Activated T-cell treated with anti-CD3 and anti-CD28 coated beads, Interleukin-2, amount 50 U/mL, for 4 hours (primary cell): ENCODE results near the gene MLKL. TPM values are rescaled to one million over a fixed set of nuclear protein-coding genes. Genes with fewer than 3 reads are reported as not detected.

Experiments
- ATAC-seq, 2 donors: fragments of 200-7000 bp; cut with Tn5 transposase; one replicate each; pipeline ENCODE4 v1.10.0; 2021
- DNase-seq: peaks from one replicate; pipeline ENCODE4 v3.0.0-alpha.2; 2020
- H3K27me3 Mint-ChIP-seq: one replicate; pipeline ENCODE4 v1.8.0; 2021; ENCODE audit warnings: low read depth, mixed read lengths
- H3K36me3 Mint-ChIP-seq: one replicate; pipeline ENCODE4 v1.8.0; 2022; ENCODE audit warnings: mixed read lengths; ENCODE audit not compliant: insufficient read depth
- H3K4me1 Mint-ChIP-seq: one replicate; pipeline ENCODE4 v1.8.0; 2021; ENCODE audit warnings: low read depth, mixed read lengths
- H3K4me3 Mint-ChIP-seq: one replicate; pipeline ENCODE4 v1.8.0; 2021; ENCODE audit warnings: mild to moderate bottlenecking, moderate library complexity, mixed read lengths
- H3K9me3 Mint-ChIP-seq: one replicate; pipeline ENCODE4 v1.8.0; 2021; ENCODE audit warnings: mixed read lengths
- total RNA-seq, 3 donors: library from RNA; stranded (reverse); gene quantifications; one replicate each; pipeline ENCODE4 v1.2.1, GENCODE V29; 2021

Gene MLKL
- total RNA-seq = 10 to 100 TPM; 27.5 to 36.6 (median 30.9) TPM

DNA sequence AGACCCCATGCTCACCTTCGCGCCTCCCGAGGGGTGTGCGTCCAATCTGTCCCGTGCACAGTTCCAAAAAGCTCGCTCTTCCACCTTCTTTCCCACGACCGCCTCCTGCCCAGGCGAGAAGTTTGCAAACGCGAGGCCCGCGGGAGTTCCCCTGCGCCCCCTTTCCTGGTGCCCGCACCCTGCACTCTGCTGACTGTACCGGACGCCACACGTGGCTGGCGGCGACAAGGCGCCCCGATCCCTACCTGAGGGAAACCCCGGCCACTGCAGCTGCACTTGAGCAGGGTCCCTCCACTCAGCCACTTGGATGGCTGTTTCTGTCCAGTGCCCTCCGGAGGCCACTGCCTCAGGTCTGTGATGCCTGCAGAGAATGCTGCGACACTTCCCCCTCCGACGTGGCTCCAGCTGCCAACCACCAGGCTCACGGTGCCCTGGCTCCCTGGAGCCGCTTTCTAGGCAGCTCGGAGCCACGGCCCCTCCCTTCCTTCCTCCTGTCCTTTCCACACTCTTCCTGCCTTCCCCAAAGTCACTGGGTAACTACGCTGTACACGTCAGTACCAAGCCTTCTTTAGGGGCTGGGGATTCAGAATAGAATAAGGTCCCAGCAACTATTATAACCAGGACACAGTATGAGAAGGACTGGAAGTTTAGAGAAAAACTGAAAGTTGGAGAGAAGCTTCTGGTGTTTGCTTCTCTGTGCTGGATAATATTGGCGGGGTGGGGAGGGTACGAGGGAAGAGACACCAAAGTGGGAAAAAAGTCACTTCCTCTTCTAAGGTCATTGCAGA, at the start of gene MLKL:
Gene MLKL, minus strand, starts transcription at position 425 of the 788 bp plus-strand sequence. CDS start 5,105 bp downstream, outside the sequence.
- Mint-ChIP-seq H3K27me3 (no peaks in the 10 kb centered on the region), H3K9me3 (no peaks in the 10 kb centered on the region), H3K36me3 (peaks cover 4% of the 10 kb centered on the region), H3K4me1 (peaks cover 55% of the 10 kb centered on the region), H3K4me3 (peak within 1 kb of the TSS; percentile 98)
- peak; percentile 79 to 81 for ATAC-seq
- DNase-seq = peak; percentile 60

DNA sequence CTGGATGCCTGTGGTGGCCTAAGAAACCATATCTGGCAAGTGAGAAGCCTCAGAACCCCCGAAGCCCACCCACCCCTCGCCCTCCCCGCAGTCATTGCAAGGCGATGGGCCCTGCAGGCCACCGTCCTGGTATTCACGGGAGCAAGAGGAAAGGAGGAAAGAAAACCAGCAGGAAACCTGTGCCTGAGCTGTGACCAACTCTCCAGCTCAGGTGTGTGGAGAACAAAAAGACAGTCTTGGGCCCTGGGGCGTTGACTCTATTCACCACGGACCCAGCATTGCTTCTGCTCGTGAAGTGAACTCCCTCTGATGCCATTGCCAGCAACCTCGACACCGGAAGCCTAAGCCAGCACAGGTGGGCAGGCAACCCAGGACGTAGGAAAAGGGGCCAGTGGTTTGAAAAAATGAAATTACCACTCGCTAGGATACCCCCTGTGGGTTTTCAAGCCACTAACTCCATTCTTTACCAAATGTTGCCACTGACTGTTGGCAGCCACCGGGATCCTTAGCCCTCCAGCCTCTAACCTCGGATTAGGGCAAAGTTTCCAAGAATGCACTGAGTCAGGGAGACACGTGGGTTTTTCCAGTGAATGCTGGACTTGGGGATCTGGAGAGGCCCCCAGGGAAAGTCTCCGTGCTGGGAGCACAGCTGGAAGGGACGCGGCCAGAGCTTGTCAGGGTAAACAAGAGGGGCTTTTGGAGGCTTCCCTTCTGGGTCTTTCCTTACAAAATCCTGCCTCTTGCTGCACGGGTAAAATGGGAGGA, 48.8 kb upstream of the MLKL start:
- H3K36me3 Mint-ChIP-seq = no peaks in the 10 kb centered on the region
- H3K9me3 Mint-ChIP-seq = no peaks in the 10 kb centered on the region
- DNase-seq (no peak), ATAC-seq (no peak)
- H3K4me1 Mint-ChIP-seq = no peaks in the 10 kb centered on the region
- H3K27me3 Mint-ChIP-seq = peaks cover 8% of the 10 kb centered on the region
- H3K4me3 Mint-ChIP-seq = no peak overlapping the region

DNA sequence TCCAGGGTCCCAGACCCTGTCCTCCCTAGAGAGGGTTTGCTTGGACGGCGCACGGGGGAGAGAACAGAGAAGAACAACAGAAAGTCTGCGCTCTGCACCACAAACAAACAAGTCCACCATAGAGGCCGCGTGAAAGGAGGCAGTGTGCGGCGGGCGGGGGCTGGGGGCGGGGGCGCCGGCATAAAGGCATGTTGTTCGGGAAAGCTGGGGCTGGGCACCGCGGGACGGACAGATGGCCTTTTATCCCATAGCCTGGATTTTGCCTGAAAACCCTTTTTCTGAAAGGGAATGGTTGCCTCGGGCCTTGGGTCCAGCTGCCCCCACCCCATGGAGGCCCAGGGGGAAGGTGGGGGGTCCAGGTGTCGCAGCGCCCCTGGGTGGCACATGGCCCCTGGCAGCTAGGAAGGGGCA, 48.0 kb upstream of the MLKL start:
- DNase-seq (no peak), ATAC-seq (no peak)
- no peaks in the 10 kb centered on the region for H3K36me3 Mint-ChIP-seq
- H3K4me1 Mint-ChIP-seq = no peaks in the 10 kb centered on the region
- no peaks in the 10 kb centered on the region for H3K9me3 Mint-ChIP-seq
- H3K4me3 Mint-ChIP-seq = no peak overlapping the region
- peaks cover 6% of the 10 kb centered on the region for H3K27me3 Mint-ChIP-seq

DNA sequence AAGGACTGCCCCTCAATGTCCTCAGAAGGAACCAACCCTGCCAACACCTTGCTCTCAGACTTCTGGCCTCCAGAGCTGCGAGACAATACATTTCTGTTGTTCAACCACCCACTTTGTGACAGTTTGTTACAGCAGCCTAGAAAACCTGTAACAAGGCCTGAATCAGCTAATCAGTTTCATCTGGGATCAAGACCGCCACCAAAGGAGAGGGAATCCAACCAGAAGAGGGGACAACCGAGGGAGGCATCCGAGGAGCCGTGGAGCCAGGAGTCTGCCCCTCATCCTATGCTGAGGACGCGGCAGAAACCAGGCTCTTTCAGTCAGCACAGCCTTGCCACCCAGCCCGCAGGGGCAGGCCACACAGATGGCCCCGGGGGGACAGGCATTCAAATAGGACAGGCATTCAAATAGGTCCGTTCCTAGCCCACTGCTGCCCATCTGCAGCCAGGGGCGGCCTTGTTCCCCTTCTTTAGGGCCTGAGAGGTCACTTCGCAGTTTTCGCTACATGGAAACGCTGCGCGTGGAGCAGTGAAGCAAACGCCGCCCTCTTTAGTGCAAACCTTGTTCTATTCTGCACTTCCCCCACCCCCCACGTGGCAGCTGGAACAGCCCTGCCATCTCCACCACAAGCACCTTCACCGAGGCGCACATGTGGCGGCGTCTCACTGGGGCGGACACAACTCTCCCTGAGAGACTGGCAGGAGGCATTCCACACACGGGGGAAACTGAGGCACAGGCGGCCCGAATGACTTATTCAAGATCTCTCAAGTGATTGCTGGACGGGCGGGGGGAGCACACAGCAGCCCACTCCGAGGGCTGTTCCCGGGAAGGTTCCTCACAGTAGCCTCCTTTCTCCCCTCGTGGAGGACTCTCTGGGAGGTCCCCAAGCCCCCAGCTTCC, 47.3 kb upstream of the MLKL start:
- H3K9me3 Mint-ChIP-seq = no peaks in the 10 kb centered on the region
- H3K4me1 Mint-ChIP-seq = no peaks in the 10 kb centered on the region
- ATAC-seq (no peak), DNase-seq (no peak)
- no peak overlapping the region for H3K4me3 Mint-ChIP-seq
- H3K36me3 Mint-ChIP-seq = no peaks in the 10 kb centered on the region
- H3K27me3 Mint-ChIP-seq = peaks cover 6% of the 10 kb centered on the region

DNA sequence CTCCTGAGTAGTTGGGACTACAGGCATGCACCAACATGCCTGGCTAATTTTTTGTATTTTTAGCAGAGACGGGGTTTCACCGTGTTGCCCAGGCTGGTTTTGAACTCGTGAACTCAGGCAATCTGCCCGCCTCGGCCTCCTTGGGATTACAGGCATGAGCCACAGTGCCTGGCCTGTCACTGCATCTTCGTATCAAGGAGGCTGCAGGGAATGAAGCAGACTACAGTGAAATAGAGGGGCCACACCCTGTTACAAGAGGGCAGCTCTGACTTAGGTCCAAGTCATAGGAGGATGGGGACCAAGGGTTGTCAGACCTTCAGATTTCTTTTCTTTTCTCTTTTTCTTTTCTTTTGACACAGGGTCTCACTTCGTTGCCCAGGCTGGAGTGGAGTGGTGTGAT, 45.3 kb upstream of the MLKL start:
- DNase-seq (no peak), ATAC-seq (no peak)
- no peaks in the 10 kb centered on the region for H3K4me1 Mint-ChIP-seq
- H3K36me3 Mint-ChIP-seq = no peaks in the 10 kb centered on the region
- H3K9me3 Mint-ChIP-seq = no peaks in the 10 kb centered on the region
- no peaks in the 10 kb centered on the region for H3K27me3 Mint-ChIP-seq
- no peak overlapping the region for H3K4me3 Mint-ChIP-seq

DNA sequence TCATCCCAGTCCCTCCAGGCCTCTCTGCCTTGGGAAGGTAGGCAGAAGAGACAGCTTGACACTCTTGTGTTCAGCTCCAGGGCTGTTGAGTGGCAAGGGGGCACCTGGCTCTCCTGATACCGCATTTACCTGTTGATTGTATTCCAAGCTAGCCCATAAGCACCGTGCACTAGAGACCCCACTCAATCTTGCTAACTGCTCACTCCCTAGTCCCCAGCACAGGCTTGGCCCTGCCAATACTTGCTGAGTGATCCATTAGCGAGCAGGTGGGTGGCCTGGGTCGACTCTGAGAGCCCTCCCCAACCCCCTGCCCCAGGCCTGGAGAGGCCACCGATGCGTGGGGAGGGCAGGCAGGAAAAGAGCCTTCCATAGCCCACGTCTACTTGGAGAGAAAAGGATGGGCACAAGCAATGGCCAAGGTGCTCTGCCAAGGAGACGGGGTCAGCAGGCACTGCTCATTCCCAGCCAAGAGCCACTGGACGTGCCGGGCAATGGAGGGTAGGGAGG, 44.5 kb upstream of the MLKL start:
- no peak for DNase-seq
- H3K9me3 Mint-ChIP-seq = no peaks in the 10 kb centered on the region
- H3K36me3 Mint-ChIP-seq = no peaks in the 10 kb centered on the region
- no peak overlapping the region for H3K4me3 Mint-ChIP-seq
- no peaks in the 10 kb centered on the region for H3K27me3 Mint-ChIP-seq
- ATAC-seq = no peak
- H3K4me1 Mint-ChIP-seq = no peaks in the 10 kb centered on the region

DNA sequence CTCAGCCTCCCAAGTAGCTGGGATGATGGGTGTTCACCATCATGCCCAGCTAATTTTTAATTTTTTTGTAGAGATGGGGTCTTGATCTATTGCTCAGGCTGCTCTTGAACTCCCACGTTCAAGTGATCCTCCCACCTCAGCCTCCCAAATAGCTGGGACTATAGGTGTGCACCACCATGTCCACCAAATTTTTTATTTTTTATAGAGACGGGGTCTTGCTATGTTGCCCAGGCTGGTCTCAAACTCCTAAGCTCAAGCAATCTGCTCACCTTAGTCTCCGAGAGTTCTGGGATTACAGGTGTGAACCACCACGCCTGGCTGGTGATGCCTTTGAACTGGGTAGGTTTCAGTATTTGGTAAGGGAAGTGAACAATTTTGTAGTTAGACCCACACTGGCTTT, 43.9 kb upstream of the MLKL start:
- ATAC-seq = no peak
- no peaks in the 10 kb centered on the region for H3K9me3 Mint-ChIP-seq

DNA sequence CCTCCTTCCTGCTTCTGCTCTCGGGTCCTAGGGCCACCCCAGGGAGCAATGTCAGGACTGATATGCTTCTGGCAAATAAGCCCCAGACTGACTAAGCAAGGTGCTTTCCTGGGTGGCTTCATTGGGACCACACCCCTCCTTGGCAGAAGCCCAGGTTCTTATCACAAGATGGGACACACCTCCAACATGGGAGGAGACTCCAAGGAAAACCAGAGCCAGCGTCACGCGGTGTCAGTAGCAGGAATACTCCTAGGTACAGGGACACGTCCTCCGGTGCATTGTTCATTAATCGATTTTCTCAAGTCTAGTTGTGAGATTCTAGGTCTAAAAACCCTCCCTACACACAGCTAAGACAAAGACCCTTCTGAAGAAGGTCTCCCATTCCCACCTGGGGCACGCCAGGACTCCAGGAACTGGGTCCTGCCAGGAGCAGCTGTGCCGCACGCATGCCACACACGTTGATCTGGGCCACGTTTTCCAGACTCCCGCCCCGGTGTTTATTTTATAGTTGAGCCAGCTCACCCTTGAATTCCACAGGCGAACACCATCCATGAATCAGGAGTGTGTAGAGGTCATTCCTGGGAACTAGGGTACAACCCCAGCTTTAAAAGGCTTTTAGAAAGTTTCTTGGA, 43.1 kb upstream of the MLKL start:
- Mint-ChIP-seq H3K9me3 (no peaks in the 10 kb centered on the region), H3K36me3 (no peaks in the 10 kb centered on the region)

More for the DNA sequence above, 43.9 kb upstream of the MLKL start:
- H3K4me3 Mint-ChIP-seq = no peak overlapping the region
- no peaks in the 10 kb centered on the region for H3K36me3 Mint-ChIP-seq
- H3K27me3 Mint-ChIP-seq = no peaks in the 10 kb centered on the region
- no peak for DNase-seq
- no peaks in the 10 kb centered on the region for H3K4me1 Mint-ChIP-seq

DNA sequence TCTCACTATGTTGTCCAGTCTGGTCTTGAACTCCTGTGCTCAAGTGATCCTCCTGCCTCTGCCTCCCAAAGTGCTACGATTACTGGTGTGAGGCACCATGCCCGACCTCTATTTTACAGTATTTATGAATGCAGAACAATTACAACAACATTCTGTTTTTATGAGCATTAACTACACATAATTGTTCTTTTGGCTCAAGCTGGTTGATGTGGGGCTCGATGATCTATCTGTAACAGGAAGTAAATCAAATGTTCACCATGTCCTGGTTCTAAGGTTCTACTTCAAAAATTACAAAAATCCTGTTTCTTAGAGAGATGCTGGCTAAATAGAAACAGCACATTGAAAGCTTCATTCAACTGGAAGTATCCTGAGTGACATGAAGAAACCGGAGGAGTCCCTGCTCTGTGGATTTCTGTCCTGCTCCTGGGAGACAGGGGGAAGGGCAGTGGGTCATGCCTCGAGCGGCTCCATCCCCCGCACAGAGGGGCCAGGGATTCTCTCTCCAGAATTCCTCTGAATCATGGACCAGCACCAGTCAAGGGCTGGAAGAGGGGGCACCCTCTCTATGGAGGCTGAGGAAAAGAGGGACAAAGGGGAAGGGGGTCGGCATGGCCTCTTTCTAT, 42.5 kb upstream of the MLKL start:
- Mint-ChIP-seq H3K27me3 (no peaks in the 10 kb centered on the region), H3K36me3 (no peaks in the 10 kb centered on the region), H3K4me3 (no peak overlapping the region), H3K4me1 (no peaks in the 10 kb centered on the region), H3K9me3 (no peaks in the 10 kb centered on the region)
- DNase-seq (no peak), ATAC-seq (no peak)

More for the DNA sequence above, 43.1 kb upstream of the MLKL start:
- Mint-ChIP-seq H3K4me3 (no peak overlapping the region), H3K4me1 (no peaks in the 10 kb centered on the region), H3K27me3 (no peaks in the 10 kb centered on the region)
- DNase-seq (no peak), ATAC-seq (no peak)

DNA sequence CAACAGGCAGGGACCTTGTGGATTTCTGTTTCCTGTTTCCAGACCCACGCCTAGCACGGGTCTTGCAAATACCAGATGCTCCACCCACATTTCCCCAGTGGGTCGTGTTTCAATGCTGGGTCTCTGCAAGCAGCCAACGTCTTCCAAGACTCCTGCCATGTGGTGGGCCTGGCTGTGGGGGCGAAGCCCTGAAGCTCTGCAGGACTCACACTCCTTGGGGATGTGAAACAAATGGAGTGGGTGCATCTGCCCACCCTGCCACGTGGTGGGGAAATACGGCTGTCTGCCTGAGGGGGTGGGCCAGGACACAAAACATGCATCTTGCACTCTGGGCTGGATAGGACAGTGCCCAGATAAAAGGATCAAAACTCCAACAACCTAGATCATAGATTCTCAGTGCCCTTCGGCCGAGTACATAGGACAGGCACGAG, 41.4 kb upstream of the MLKL start:
- Mint-ChIP-seq H3K4me3 (no peak overlapping the region), H3K27me3 (no peaks in the 10 kb centered on the region), H3K9me3 (no peaks in the 10 kb centered on the region), H3K36me3 (no peaks in the 10 kb centered on the region), H3K4me1 (no peaks in the 10 kb centered on the region)
- ATAC-seq (no peak), DNase-seq (no peak)

DNA sequence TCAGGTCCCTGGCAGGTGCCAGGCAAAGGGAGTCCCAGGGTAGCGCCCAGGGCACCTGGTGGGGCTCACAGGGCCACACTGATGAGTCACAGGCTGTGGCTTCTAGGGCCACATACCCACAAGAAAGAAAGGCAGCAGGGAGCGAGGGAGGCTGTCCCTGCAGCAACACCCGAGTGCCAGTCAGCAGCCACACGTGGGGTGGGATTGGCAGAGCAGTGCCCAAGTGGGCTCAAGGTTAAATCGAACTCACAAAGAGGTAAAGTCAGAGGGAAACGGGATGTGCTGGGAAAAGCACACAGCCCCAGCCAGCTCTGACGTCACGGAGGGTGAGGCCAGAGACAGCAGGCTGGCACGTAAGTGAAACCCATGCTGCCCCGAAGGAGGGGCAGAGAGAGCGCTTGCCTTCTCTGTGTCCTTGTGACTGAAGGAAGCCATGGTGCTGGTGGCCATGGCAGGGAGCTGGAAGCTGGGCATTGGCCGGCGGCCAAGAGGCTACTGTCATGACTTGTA, 40.2 kb upstream of the MLKL start:
- DNase-seq = no peak
- no peak for ATAC-seq
- Mint-ChIP-seq H3K4me1 (no peaks in the 10 kb centered on the region), H3K27me3 (no peaks in the 10 kb centered on the region), H3K4me3 (no peak overlapping the region), H3K9me3 (no peaks in the 10 kb centered on the region), H3K36me3 (no peaks in the 10 kb centered on the region)

DNA sequence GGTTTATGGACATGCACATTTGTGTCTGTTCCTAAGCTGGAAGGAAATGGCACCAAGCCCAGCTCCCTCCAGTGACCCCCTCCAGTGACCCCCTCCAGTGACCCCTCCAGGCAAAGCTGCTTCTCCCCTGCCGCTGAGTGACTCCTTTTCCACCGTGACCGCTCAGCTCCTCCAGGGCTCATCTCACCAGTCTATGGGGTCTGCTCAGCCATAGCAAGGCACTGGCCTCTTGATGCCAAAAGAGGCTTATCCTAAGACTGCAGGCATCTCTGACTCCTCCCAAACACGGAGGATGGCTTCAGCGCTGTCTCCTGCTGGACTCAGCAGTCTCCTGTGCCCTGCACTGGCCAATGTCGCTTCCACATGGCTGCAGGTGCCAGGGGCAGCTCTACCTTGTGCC, 38.6 kb upstream of the MLKL start:
- DNase-seq (no peak), ATAC-seq (no peak)
- Mint-ChIP-seq H3K27me3 (peaks cover 2% of the 10 kb centered on the region), H3K4me3 (no peak overlapping the region), H3K9me3 (no peaks in the 10 kb centered on the region), H3K4me1 (no peaks in the 10 kb centered on the region), H3K36me3 (no peaks in the 10 kb centered on the region)

DNA sequence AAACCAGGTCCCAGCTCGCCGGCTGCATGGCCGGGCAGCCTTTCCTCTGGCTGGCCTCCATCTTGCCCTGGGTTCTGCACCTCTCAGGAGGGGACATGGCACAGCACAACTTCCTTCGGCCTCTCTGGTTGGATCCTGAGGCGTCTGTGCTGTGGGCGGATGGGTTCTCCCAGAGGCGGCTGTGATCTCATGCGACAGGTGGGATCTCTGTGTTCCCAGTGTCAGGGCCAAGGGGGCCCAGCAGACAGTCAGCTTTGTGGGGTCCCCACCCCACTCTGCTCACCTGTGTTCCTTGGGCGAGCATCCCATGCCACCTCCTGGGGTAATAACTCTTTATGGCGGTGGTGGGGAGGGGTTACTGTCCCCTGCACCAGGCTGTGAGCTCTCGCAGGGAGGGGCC, 38.2 kb upstream of the MLKL start:
- ATAC-seq (no peak), DNase-seq (no peak)
- Mint-ChIP-seq H3K36me3 (no peaks in the 10 kb centered on the region), H3K4me1 (no peaks in the 10 kb centered on the region), H3K4me3 (no peak overlapping the region), H3K27me3 (peaks cover 3% of the 10 kb centered on the region), H3K9me3 (no peaks in the 10 kb centered on the region)
